HG02970 (cell line): Measurements from ENCODE around the gene ZNF821.
"Not testable (repeated sequence)": the region's sequence is repeated elsewhere in the genome, so short reads cannot be mapped to it uniquely, and the experiment has no call there.

Experiments used
- ATAC-seq: cut with Tn5 transposase; IDR thresholded peaks from one replicate; pipeline ENCODE4 v1.9.1; 2021; ENCODE audit warnings: mild to moderate bottlenecking, moderate library complexity, moderate number of reproducible peaks; ENCODE audit not compliant: unreplicated experiment, low FRiP score

The ZNF821 gene, protein sequence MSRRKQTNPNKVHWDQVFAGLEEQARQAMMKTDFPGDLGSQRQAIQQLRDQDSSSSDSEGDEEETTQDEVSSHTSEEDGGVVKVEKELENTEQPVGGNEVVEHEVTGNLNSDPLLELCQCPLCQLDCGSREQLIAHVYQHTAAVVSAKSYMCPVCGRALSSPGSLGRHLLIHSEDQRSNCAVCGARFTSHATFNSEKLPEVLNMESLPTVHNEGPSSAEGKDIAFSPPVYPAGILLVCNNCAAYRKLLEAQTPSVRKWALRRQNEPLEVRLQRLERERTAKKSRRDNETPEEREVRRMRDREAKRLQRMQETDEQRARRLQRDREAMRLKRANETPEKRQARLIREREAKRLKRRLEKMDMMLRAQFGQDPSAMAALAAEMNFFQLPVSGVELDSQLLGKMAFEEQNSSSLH

GRCh38 chr16:71883849-71884638 is at the start of gene ZNF821:
Gene ZNF821 (minus strand): TSS chr16:71884182. CDS start chr16:71879946, 4,236 bp downstream.
- peak; percentile 66 for ATAC-seq

DNA sequence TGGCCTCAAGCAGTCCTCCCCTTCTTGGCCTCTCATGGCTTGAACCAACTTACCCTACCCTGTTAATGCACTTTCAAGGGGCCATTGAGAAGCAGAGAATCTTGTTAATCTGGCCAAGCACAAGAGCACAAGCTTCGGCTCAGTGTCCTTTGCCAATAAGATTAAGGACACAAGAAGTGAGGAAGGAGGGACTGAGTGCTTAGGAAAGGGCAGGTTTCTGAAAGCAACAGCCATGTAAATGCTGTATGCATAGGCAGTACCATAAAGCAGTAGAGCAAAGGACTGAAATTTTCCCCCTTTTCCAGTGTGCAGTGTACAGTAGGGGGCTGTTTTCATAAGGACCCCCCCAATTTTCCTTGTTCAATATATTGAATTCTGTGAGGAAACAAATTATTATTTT is 49.0 kb upstream of the ZNF821 start:
- no peak for ATAC-seq

DNA sequence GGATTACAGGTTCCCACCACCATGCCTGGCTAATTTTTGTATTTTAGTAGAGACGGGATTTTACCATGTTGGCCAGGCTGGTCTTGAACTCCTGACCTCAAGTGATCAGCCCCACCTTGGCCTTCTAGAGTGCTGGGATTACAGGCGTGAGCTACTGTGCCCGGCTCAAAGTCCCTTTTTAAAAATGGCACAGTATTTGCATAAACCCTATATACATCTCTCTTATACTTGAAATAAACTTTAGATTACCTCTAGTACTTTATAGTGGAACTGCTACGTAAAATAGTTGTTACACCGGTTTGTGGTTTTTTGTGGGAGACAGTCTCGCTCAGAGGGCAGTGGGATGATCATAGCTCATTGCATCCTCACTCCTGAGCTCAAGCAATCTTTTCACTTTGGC is 47.6 kb upstream of the ZNF821 start:
- no peak for ATAC-seq

- no peak for ATAC-seq
Measured at GRCh38 chr16:71931001-71931400, 47.0 kb upstream of the ZNF821 start.

- no peak for ATAC-seq
Measured at GRCh38 chr16:71930013-71930563, 46.1 kb upstream of the ZNF821 start.

GRCh38 chr16:71929048-71929447 is 45.1 kb upstream of the ZNF821 start:
- no peak for ATAC-seq

GRCh38 chr16:71927787-71928186 is 43.8 kb upstream of the ZNF821 start:
- no peak for ATAC-seq

DNA sequence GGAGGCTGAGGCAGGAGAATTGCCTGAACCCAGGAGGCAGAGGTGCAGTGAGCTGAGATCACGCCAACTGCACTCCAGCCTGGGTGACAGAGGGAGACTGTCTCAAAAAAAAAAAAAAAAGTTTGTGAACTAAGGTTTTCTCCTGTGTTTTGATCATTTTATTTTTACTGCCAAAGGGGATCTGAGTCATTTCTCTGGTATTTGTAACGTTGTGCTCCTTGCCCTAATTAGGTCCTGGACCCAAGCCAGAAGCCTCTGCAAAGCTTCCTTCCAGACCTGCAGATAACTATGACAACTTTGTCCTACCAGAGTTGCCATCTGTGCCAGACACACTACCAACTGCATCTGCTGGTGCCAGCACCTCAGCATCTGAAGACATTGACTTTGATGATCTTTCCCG is 43.4 kb upstream of the ZNF821 start:
- ATAC-seq: no peak

DNA sequence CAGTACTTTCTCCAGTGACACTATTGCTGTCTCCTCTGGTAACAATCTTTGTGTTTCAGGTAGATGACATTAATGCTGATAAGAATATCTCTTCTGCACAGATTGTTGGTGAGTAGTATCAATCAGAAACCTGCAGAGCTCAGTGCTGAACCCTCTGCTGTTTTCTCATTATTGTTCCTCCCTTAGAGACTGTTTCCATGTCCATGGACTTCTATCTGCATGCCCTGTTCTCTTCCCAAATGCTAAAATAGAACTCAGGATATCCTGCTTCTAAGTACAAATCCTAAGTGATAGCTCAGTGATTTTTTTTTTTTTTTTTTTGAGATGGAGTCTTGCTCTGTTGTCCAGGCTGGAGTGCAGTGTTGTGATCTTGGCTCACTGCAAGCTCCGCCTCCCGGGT is 40.7 kb upstream of the ZNF821 start:
- no peak for ATAC-seq

DNA sequence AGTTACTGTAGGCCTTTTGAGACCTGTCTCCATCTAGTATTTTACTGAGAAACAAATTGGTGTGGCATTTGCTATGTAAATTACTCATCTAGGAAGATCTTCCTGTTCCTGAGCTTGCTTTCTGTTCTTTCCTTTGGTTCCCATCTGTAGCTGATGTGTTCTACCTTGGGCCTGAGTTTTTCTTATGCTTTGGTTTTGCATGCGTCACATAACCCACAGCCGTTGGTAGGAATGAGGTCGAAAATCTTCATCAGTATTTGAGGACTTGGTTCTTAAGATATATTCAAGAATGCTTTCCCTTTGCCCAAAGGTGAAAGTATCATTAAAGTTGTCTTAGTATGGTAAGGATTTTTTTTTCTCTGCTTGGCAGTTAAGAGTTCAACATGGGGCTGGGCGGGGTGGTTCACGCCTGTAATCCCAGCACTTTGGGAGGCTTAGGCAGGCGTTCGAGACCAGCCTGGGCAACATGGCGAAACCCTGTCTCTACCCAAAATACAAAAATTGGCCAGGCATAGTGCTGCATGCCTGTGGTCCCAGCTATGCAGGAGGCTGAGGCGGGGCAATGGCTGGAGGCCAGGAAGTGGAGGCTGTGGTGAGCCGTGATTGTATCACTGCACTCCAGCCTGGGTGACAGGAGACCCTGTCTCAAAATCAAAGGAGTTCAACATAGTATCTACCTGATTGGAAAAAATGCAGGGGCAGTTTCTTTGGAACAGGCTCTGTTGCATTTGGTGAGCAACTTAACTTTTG is 40.1 kb upstream of the ZNF821 start:
- no peak for ATAC-seq

DNA sequence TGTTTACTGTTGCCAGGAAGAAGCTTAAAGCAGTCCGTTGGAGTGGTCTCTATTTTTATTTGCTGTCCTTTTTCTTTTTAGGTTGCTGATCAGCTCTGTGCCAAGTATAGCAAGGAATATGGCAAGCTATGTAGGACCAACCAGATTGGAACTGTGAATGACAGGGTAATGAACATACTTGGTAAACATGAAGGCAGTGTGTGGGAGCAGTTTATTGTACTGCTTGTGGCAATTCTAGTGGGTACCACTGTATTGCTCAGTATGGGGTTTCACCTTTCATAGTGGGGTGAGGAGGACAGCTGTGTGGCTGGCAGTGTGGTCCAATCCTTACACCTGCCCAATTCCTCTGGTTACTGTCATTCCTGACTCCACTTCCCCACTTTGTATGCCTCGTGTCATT is 36.7 kb upstream of the ZNF821 start:
- ATAC-seq: no peak

- ATAC-seq: no peak
Measured at GRCh38 chr16:71919035-71919434, 35.1 kb upstream of the ZNF821 start.

DNA sequence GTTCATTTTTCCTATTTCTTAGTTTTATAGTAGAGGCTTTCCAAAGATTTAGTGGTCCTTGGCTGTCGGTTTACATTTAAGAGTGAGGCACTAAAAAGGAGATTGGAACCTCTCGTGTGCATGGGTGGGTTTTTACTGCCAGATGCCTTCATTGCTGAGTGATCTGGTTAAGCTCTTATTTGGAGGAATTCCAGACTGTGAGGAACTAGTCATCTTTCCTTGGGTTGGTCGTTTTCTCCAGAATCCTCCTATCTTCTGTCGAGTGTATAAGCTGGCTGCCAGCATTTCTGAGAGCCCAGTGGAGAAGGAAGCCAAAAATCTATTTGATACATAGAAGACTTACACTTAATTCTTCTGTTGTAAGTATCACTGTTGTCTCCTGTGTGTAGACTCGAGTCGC is 33.9 kb upstream of the ZNF821 start:
- no peak for ATAC-seq

GRCh38 chr16:71916397-71916920 is 32.5 kb upstream of the ZNF821 start:
- no peak for ATAC-seq

DNA sequence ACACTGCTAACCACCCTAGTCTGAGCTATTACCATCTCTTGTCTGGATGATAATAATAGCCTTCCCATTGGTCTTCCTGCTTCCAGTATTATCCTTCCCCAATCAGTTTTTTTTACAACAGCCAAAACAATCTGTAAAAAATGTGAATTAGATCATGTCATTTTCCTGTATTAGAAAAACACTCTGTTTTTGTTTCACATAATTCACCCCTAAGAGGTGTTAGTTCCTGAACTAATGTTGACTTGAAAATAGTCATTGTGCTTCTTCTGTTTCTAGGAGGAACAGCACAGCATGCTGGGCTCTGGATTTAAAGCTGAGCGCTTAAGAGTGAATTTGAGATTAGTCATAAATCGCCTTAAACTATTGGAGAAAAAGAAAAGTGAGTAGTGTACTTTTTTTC is 31.4 kb upstream of the ZNF821 start:
- no peak for ATAC-seq

GRCh38 chr16:71914802-71915201 is 30.8 kb upstream of the ZNF821 start:
- ATAC-seq: no peak

GRCh38 chr16:71912534-71913275 is 28.7 kb upstream of the ZNF821 start:
- ATAC-seq: no peak

DNA sequence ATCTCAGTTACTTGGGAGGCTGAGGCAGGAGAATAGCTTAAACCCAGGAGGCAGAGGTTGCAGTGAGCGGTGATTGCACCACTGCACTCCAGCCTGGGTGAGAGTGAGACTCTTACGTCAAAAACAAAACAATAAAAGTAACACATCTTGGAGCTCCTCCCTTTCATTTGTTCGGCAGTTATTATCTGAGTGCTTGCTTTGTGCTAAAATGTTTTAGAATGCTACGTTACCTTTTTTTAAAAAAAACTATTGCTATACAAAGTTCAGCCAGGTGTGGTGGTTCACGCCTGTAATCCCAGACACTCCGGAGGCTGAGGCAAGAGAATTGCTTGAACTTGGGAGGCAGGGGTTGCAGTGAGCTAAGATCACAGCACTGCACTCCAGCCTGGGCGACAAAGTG is 27.1 kb upstream of the ZNF821 start:
- no peak for ATAC-seq

- ATAC-seq: not testable (repeated sequence)
Measured at GRCh38 chr16:71905765-71906164, 21.8 kb upstream of the ZNF821 start.

GRCh38 chr16:71904239-71904638 is 20.3 kb upstream of the ZNF821 start:
- ATAC-seq: no peak
